HEK293T (cell line): Measurements from ENCODE around the gene MAML2.

Experiments
- CTCF ChIA-PET: fragments of 350-600 bp; formaldehyde crosslinking; extraction: SDS; loops from one replicate; lab custom pipeline; 2021; ENCODE audit warnings: antibody characterized with exemption, inconsistent platforms; lab: Yijun Ruan, JAX
- POLR2A ChIA-PET: fragments of 350-600 bp; formaldehyde crosslinking; extraction: SDS; loops from one replicate; lab custom pipeline; 2020; ENCODE audit warnings: antibody characterized with exemption, inconsistent platforms; lab: Yijun Ruan, JAX
- DNase-seq: peaks from one replicate; pipeline ENCODE4 v3.0.0; 2012; ENCODE audit warnings: mixed read lengths; ENCODE audit errors: extremely low spot score
- ARNT ChIP-seq: fragments of 450-650 bp; IDR thresholded peaks from 2 replicates; pipeline ENCODE4 v1.6.1; 2017; ENCODE audit warnings: mild to moderate bottlenecking
- BHLHE40 ChIP-seq: fragments of 450-650 bp; IDR thresholded peaks from 2 replicates; pipeline ENCODE4 v1.6.1; 2016; ENCODE audit warnings: mild to moderate bottlenecking, moderate library complexity, borderline replicate concordance
- CTBP1 ChIP-seq: fragments of 450-650 bp; IDR thresholded peaks from 2 replicates; pipeline ENCODE4 v1.6.1; 2016; ENCODE audit warnings: borderline replicate concordance
- ELF4 ChIP-seq: fragments of 450-650 bp; IDR thresholded peaks from 2 replicates; pipeline ENCODE4 v1.6.1; 2017; ENCODE audit warnings: antibody characterized with exemption
- FOXA1 ChIP-seq: fragments of 450-650 bp; IDR thresholded peaks from 2 replicates; pipeline ENCODE4 v1.6.1; 2016; ENCODE audit warnings: mild to moderate bottlenecking
- FOXK2 ChIP-seq: fragments of 450-650 bp; IDR thresholded peaks from 2 replicates; pipeline ENCODE4 v1.6.1; 2016; ENCODE audit warnings: mild to moderate bottlenecking
- FOXM1 ChIP-seq: fragments of 450-650 bp; IDR thresholded peaks from 2 replicates; pipeline ENCODE4 v1.6.1; 2017; ENCODE audit warnings: mild to moderate bottlenecking, borderline replicate concordance
- HDGF ChIP-seq: fragments of 450-650 bp; IDR thresholded peaks from 2 replicates; pipeline ENCODE4 v1.6.1; 2017; ENCODE audit warnings: antibody characterized with exemption, borderline replicate concordance
- L3MBTL2 ChIP-seq: fragments of 450-650 bp; conservative IDR thresholded peaks from 2 replicates; pipeline ENCODE4 v1.6.1; 2016; ENCODE audit warnings: mild to moderate bottlenecking
- LEF1 ChIP-seq: fragments of 450-650 bp; IDR thresholded peaks from 2 replicates; pipeline ENCODE4 v1.6.1; 2017; ENCODE audit warnings: mild to moderate bottlenecking, borderline replicate concordance
- NFRKB ChIP-seq: fragments of 450-650 bp; IDR thresholded peaks from 2 replicates; pipeline ENCODE4 v1.6.1; 2016; ENCODE audit warnings: mild to moderate bottlenecking, moderate library complexity
- SP1 ChIP-seq: fragments of 450-650 bp; IDR thresholded peaks from 2 replicates; pipeline ENCODE4 v1.6.1; 2017
- SUZ12 ChIP-seq: fragments of 450-650 bp; IDR thresholded peaks from 2 replicates; pipeline ENCODE4 v1.6.1; 2016; ENCODE audit warnings: mild to moderate bottlenecking
- TARDBP ChIP-seq: fragments of 450-650 bp; IDR thresholded peaks from 2 replicates; pipeline ENCODE4 v1.6.1; 2016
- ZNF384 ChIP-seq: fragments of 450-650 bp; IDR thresholded peaks from 2 replicates; pipeline ENCODE4 v1.6.1; 2016
- TF ChIP-seq, protein P1 (sequence below): fragments of 450-650 bp; IDR thresholded peaks from 2 replicates; pipeline ENCODE4 v1.6.1; 2016

The MAML2 gene

GRCh38 chr11:96207459-96208449 is 135.2 kb downstream of the MAML2 start:
- ChIA-PET CTCF (no interaction called here), POLR2A (no interaction called here)
- no peak for DNase-seq
- TF ChIP-seq HDGF (no peak), ARNT (no peak), BHLHE40 (no peak), SUZ12 (no peak)
- TF ChIP-seq, protein P1, sequence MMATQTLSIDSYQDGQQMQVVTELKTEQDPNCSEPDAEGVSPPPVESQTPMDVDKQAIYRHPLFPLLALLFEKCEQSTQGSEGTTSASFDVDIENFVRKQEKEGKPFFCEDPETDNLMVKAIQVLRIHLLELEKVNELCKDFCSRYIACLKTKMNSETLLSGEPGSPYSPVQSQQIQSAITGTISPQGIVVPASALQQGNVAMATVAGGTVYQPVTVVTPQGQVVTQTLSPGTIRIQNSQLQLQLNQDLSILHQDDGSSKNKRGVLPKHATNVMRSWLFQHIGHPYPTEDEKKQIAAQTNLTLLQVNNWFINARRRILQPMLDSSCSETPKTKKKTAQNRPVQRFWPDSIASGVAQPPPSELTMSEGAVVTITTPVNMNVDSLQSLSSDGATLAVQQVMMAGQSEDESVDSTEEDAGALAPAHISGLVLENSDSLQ, result no peak

GRCh38 chr11:96206955-96207354 is 136.0 kb downstream of the MAML2 start:
- no peak for DNase-seq
- no peak for TF ChIP-seq ZNF384
- TF ChIP-seq SP1, result no peak
- no peak for TF ChIP-seq SUZ12
- no peak for TF ChIP-seq NFRKB
- TF ChIP-seq ARNT, result no peak
- no peak for TF ChIP-seq CTBP1
- TF ChIP-seq HDGF, result no peak
- no peak for TF ChIP-seq FOXA1
- TF ChIP-seq, protein P1, result no peak
- TF ChIP-seq L3MBTL2, result no peak
- no peak for TF ChIP-seq FOXK2
- TF ChIP-seq FOXM1, result no peak
- no peak for TF ChIP-seq TARDBP
- POLR2A ChIA-PET, result no interaction called here
- CTCF ChIA-PET, result no interaction called here

DNA sequence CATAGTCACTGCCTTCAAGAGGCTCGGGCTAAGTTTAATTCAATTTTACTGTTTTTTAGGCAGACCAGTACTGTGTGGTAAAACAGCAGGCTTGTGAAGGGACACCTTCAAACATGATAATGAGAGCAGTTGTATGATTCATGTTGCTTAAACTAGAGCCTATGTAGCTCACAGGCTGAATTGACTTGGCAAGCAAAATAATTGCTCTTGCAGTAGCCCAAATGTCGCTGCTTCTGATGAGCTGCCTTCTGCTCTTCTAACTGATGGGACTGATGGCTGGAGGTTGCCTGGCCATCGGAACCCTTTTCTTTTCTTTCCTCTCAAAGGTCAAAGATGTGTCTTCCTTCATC is 137.6 kb downstream of the MAML2 start:
- TF ChIP-seq ELF4 (no peak), SUZ12 (no peak), TARDBP (no peak), CTBP1 (no peak), LEF1 (no peak), NFRKB (no peak), FOXK2 (no peak), ARNT (no peak), L3MBTL2 (no peak), FOXA1 (no peak), BHLHE40 (no peak), ZNF384 (no peak), SP1 (no peak), HDGF (no peak), FOXM1 (no peak)
- TF ChIP-seq, protein P1, result no peak
- CTCF ChIA-PET, result interaction anchor here (0.6 kb wide), 1 partner anchor 46 kb away, joined by 3 read pairs; no protein-coding TSS in a partner anchor
- POLR2A ChIA-PET, result no interaction called here
- no peak for DNase-seq

GRCh38 chr11:96204721-96205459 is 138.1 kb downstream of the MAML2 start:
- ChIA-PET CTCF (no interaction called here), POLR2A (interaction anchor here (1.0 kb wide), 1 partner anchor 39 kb away, joined by 3 read pairs; no protein-coding TSS in a partner anchor)
- no peak for TF ChIP-seq ARNT
- TF ChIP-seq HDGF, result no peak
- no peak for TF ChIP-seq LEF1
- TF ChIP-seq ZNF384, result no peak
- no peak for DNase-seq

- ChIA-PET CTCF (no interaction called here), POLR2A (interaction anchor here (1.0 kb wide), 1 partner anchor 39 kb away, joined by 3 read pairs; no protein-coding TSS in a partner anchor)
- TF ChIP-seq SUZ12, result no peak
- TF ChIP-seq LEF1, result no peak
- no peak for TF ChIP-seq FOXM1
- TF ChIP-seq FOXA1, result no peak
- TF ChIP-seq SP1, result no peak
- TF ChIP-seq, protein P1, result no peak
- TF ChIP-seq ARNT, result no peak
- TF ChIP-seq HDGF, result no peak
- TF ChIP-seq ZNF384, result no peak
- no peak for TF ChIP-seq FOXK2
- TF ChIP-seq CTBP1, result no peak
- no peak for DNase-seq
Measured at GRCh38 chr11:96204366-96204659, 138.7 kb downstream of the MAML2 start.
